Raji (cell line): ENCODE data around the gene SLC35F2.

Source experiments
- POLR2A ChIP-seq: IDR thresholded peaks from 2 replicates; pipeline ENCODE4 v1.6.1; 2011; ENCODE audit warnings: low read depth, low read length, control low read depth; ENCODE audit not compliant: insufficient read depth

SLC35F2 gene

GRCh38 chr11:107757661-107758060, 100.9 kb downstream of the SLC35F2 start:
- TF ChIP-seq POLR2A: no peak

DNA sequence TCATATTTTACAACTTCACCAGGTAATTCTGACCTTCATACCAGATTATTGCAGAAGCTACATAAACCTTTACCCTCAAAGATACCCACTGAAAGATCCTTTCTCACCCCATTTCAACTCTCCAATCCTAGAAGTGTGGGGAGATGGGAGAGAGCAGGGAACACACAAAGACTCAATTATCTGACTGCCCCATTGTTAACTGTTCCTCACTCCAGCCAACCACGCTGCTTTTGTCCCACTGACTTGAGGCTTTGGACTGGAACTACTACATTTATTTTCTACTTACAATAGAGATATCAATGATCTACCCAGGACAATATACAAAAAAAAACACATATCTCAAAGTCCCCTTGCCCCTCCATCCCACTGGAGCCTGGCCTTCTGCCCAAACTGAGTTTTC, 102.0 kb downstream of the SLC35F2 start:
- no peak for TF ChIP-seq POLR2A

- TF ChIP-seq POLR2A: no peak
These were observed 105.4 kb downstream of the SLC35F2 start for GRCh38 chr11:107752949-107753822.

DNA sequence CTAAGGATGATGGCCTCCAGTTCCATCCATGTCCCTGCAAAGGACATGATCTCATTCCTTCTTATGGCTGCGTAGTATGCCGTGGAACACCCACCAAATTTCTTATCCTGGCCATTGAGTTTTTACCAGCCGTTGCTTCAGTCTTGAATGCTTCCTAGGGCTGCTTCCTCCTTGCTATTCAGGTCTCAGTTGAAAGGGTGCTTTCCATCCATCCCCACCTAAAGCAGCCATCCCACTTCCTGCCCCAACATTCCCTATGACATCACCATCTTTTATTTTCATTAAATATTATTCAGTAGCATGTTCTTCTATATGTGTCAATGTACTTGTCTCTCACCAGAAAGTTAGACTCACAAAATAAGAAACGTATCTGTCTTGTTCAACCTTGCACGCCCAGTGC, 106.1 kb downstream of the SLC35F2 start:
- no peak for TF ChIP-seq POLR2A

DNA sequence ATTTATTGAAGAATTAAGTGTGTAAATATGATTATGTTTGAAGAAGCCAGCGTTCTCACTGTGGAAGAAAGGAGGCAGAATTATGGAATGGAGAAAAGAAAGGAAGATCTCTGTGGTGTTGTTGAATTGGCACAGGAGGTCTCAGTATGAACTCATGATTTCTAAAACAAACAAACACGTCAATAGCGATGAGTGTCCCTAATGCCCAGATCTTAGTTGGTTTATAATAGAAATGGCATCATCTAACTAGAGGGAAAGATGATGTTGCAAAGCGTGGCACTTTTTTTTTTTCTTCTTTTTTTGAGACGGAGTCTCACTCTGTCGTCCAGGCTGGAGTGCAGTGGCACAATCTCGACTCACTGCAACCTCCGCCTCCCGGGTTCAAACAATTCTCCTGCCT, 107.5 kb downstream of the SLC35F2 start:
- TF ChIP-seq POLR2A: no peak

GRCh38 chr11:107750313-107750712, 108.3 kb downstream of the SLC35F2 start:
- TF ChIP-seq POLR2A: no peak

DNA sequence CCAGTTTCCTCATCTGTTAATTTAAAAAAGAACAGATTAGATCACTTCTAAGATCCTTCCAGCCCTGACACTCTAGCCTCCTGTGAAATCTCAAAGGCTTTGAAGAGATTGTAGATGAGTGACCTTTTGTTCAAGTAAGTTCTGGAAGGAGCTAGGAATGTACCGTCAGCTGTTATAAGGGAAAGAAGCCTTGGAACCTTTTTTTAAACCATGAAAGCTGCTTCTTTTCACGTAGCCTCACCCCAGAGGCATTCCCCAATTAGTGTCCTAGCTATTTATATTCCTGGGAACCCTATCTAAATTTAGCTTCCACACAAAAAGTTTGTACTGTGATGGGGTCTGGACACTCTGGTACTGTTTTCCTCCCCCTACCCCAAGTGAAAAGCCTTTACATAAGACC, 111.0 kb downstream of the SLC35F2 start:
- TF ChIP-seq POLR2A: no peak

GRCh38 chr11:107744736-107745135, 113.9 kb downstream of the SLC35F2 start:
- TF ChIP-seq POLR2A: no peak

- TF ChIP-seq POLR2A: no peak
These were observed 115.4 kb downstream of the SLC35F2 start for GRCh38 chr11:107743191-107743590.

DNA sequence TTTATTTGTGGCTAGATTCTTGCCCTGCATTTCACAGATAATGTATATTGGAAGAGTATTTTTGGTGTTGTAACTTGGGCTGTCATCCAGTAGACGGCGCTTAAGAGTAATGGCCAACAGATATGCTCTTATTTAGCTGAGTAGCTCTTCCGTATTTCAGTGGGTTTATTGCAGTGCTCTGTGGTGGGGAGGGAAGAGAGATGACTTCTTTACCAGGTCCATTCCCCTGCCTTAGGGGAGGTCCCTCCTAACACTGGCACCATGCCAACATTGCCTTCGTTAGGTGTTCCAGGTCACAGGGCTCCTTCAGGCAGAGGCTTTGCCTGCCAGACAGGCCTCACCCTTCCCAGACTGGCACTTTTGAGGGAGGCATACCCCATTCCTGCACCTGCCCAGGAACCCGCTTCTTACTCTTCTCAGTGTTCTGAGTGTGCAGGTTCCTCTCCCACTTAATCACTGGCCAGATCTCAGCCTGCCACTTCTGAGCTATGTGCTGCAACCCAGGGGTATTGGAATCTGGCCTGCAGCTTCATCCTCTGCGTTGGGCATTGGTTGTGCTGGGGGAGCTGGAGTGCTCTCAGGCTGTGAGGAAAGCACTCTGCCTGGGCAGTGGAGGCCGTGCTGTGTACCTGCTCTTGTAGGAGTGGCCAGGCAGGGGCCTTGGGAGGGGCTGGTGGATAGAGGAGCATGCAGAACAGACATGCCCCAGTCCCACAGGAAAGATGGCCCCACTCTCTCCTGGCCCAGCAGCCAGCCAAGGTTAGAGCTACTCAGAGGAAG, 117.4 kb downstream of the SLC35F2 start:
- TF ChIP-seq POLR2A: no peak
